HEK293 (cell line): ENCODE data around the gene HDLBP.

Experiments used
- CTCF ChIA-PET: fragments of 350-600 bp; formaldehyde crosslinking; extraction: SDS; loops from one replicate; lab custom pipeline; 2021; ENCODE audit warnings: antibody characterized with exemption; lab: Yijun Ruan, JAX
- POLR2A ChIA-PET: fragments of 300-600 bp; formaldehyde crosslinking; extraction: SDS; loops from one replicate; lab custom pipeline; 2020; ENCODE audit warnings: antibody characterized with exemption, inconsistent platforms; lab: Yijun Ruan, JAX
- H3K27ac ChIP-seq: fragments of 200-500 bp; sonication (Bioruptor generic); 2 replicates; pipeline ENCODE4 v1.5.1; 2014; ENCODE audit warnings: low read depth, low read length, control low read depth, inconsistent platforms; ENCODE audit errors: extremely low read depth
- H3K36me3 ChIP-seq, 2 experiments: fragments of 200-500 bp in 1 of 2; sonication (Bioruptor generic) in 1 of 2; 1 replicate in 1 of 2; 2 replicates in 1 of 2; pipeline ENCODE4 v1.5.1; 2014 to 2017; ENCODE audit warnings: inconsistent platforms in 2 of 2, low read length in 2 of 2; ENCODE audit not compliant: control insufficient read depth in 2 of 2, insufficient read depth in 1 of 2
- H3K4me1 ChIP-seq: fragments of 200-500 bp; sonication (Bioruptor generic); 2 replicates; pipeline ENCODE4 v1.5.1; 2014; ENCODE audit warnings: mild to moderate bottlenecking, low read length, inconsistent platforms; ENCODE audit not compliant: control insufficient read depth, insufficient read depth
- H3K4me3 ChIP-seq: 2 replicates; pipeline ENCODE4 v1.5.1; 2011; ENCODE audit warnings: low read depth, mild to moderate bottlenecking, control low read depth, low read length, moderate library complexity
- H3K9me3 ChIP-seq: fragments of 200-500 bp; sonication (Bioruptor generic); 2 replicates; pipeline ENCODE4 v1.5.1; 2014; ENCODE audit warnings: low read depth, low read length, inconsistent platforms; ENCODE audit not compliant: control insufficient read depth, insufficient read depth
- KLF10 ChIP-seq: fragments of 450-650 bp; IDR thresholded peaks from 2 replicates; pipeline ENCODE4 v1.5.1; 2018; ENCODE audit warnings: missing biosample characterization, mild to moderate bottlenecking, missing genetic modification characterization
- KLF8 ChIP-seq: fragments of 450-650 bp; formaldehyde crosslinking; IDR thresholded peaks from 2 replicates; pipeline ENCODE4 v1.5.1; 2016; ENCODE audit warnings: missing biosample characterization, missing genetic modification characterization
- SP7 ChIP-seq: fragments of 450-650 bp; formaldehyde crosslinking; IDR thresholded peaks from 2 replicates; pipeline ENCODE4 v1.5.1; 2016; ENCODE audit warnings: missing biosample characterization, missing genetic modification characterization
- YY2 ChIP-seq: fragments of 450-650 bp; formaldehyde crosslinking; IDR thresholded peaks from 2 replicates; pipeline ENCODE4 v1.5.1; 2016; ENCODE audit warnings: missing biosample characterization, missing genetic modification characterization
- ZBTB17 ChIP-seq: fragments of 450-650 bp; formaldehyde crosslinking; IDR thresholded peaks from 2 replicates; pipeline ENCODE4 v1.5.1; 2016; ENCODE audit warnings: missing biosample characterization, missing genetic modification characterization
- ZBTB8A ChIP-seq: fragments of 450-650 bp; formaldehyde crosslinking; IDR thresholded peaks from 2 replicates; pipeline ENCODE4 v1.5.1; 2016; ENCODE audit warnings: missing biosample characterization, missing genetic modification characterization
- ZEB2 ChIP-seq: fragments of 450-650 bp; formaldehyde crosslinking; IDR thresholded peaks from 2 replicates; pipeline ENCODE4 v1.5.1; 2016; ENCODE audit warnings: missing biosample characterization, missing genetic modification characterization
- ZNF140 ChIP-seq: fragments of 450-650 bp; formaldehyde crosslinking; IDR thresholded peaks from 2 replicates; pipeline ENCODE4 v1.5.1; 2016; ENCODE audit warnings: missing biosample characterization, missing genetic modification characterization
- ZNF214 ChIP-seq: fragments of 450-650 bp; formaldehyde crosslinking; IDR thresholded peaks from 2 replicates; pipeline ENCODE4 v1.5.1; 2017; ENCODE audit warnings: missing biosample characterization, mild to moderate bottlenecking, missing genetic modification characterization, borderline replicate concordance
- ZNF311 ChIP-seq: fragments of 450-650 bp; formaldehyde crosslinking; IDR thresholded peaks from 2 replicates; pipeline ENCODE4 v1.5.1; 2017; ENCODE audit warnings: missing biosample characterization, missing genetic modification characterization, borderline replicate concordance
- ZNF335 ChIP-seq: fragments of 450-650 bp; formaldehyde crosslinking; conservative IDR thresholded peaks from 2 replicates; pipeline ENCODE4 v1.5.1; 2016; ENCODE audit warnings: missing biosample characterization, missing genetic modification characterization
- ZNF341 ChIP-seq: fragments of 450-650 bp; formaldehyde crosslinking; IDR thresholded peaks from 2 replicates; pipeline ENCODE4; 2016; ENCODE audit warnings: low read depth, missing biosample characterization, missing genetic modification characterization
- ZNF530 ChIP-seq: fragments of 450-650 bp; formaldehyde crosslinking; IDR thresholded peaks from 2 replicates; pipeline ENCODE4 v1.5.1; 2016; ENCODE audit warnings: low read depth, missing biosample characterization, missing genetic modification characterization
- ZNF549 ChIP-seq: fragments of 450-650 bp; IDR thresholded peaks from 2 replicates; pipeline ENCODE4 v1.5.1; 2018; ENCODE audit warnings: missing biosample characterization, missing genetic modification characterization, mild to moderate bottlenecking, inconsistent platforms, moderate library complexity
- ZNF561 ChIP-seq: fragments of 450-650 bp; IDR thresholded peaks from 2 replicates; pipeline ENCODE4 v1.5.1; 2018; ENCODE audit warnings: missing biosample characterization, missing genetic modification characterization, borderline replicate concordance
- ZNF571 ChIP-seq: fragments of 450-650 bp; formaldehyde crosslinking; IDR thresholded peaks from 2 replicates; pipeline ENCODE4 v1.5.0; 2017; ENCODE audit warnings: missing biosample characterization, missing genetic modification characterization
- ZNF585B ChIP-seq: fragments of 450-650 bp; formaldehyde crosslinking; IDR thresholded peaks from 2 replicates; pipeline ENCODE4 v1.5.1; 2016; ENCODE audit warnings: missing biosample characterization, missing genetic modification characterization
- ZNF623 ChIP-seq: fragments of 450-650 bp; formaldehyde crosslinking; IDR thresholded peaks from 2 replicates; pipeline ENCODE4 v1.5.1; 2016; ENCODE audit warnings: missing biosample characterization, missing genetic modification characterization
- ZNF670 ChIP-seq: fragments of 450-650 bp; formaldehyde crosslinking; IDR thresholded peaks from 2 replicates; pipeline ENCODE4 v1.5.1; 2016; ENCODE audit warnings: missing biosample characterization, missing genetic modification characterization, low read depth
- ZNF701 ChIP-seq: fragments of 450-650 bp; formaldehyde crosslinking; IDR thresholded peaks from 2 replicates; pipeline ENCODE4 v1.5.1; 2016; ENCODE audit warnings: missing biosample characterization, missing genetic modification characterization
- ZNF707 ChIP-seq: fragments of 450-650 bp; formaldehyde crosslinking; IDR thresholded peaks from 2 replicates; pipeline ENCODE4 v1.5.1; 2016; ENCODE audit warnings: missing biosample characterization, missing genetic modification characterization
- TF ChIP-seq, protein P1 (sequence below): fragments of 450-650 bp; formaldehyde crosslinking; IDR thresholded peaks from 2 replicates; pipeline ENCODE4 v1.5.1; 2017; ENCODE audit warnings: missing biosample characterization, missing genetic modification characterization
- TF ChIP-seq, protein P2 (sequence below): fragments of 450-650 bp; formaldehyde crosslinking; IDR thresholded peaks from 2 replicates; pipeline ENCODE4; 2016; ENCODE audit warnings: missing biosample characterization, missing genetic modification characterization

The HDLBP gene

DNA sequence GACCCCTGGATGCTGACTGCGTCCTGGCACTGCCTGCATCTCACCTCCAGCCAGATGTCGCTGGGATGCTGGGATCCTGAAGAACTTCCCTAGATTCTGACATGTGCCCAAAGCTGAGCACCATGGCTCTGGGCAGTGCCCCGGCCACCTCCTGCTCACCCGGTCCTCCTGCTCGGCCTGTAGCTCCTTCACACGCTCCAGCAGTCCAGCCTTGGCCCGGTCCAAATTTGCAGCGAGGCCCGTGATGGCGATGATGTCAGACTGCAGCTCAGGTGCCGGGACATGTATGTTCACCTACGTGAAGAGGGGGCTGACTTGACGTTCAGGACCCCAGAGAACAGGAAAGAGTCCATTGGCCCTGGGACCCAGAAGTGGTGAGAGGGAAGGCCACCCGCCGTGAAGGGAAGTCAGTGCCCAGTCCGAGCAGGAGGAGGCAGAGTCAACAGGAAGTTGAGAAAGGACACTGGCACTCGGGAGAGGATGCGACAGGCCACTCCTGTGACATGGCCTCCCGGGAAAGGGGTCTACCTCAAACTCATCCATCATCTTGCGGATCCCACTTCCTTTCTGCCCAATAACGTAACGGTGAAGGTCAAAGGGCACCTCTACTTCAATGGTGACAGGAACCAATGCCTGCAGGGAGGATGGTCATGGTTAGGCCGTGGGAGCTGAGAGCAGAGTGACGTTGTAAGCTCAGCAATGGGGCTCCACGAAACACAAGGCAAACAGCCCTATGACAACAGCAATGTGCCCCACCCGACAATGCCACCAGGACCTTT is 80.3 kb downstream of the HDLBP start:
- CTCF ChIA-PET: no interaction called here
- Histone ChIP-seq H3K9me3 (no peaks in the 10 kb centered on the region), H3K36me3 (peaks cover 11 to 100% of the 10 kb centered on the region in 2 experiments; a peak in 2 of 3 replicates), H3K27ac (no peak overlapping the region), H3K4me3 (no peak overlapping the region), H3K4me1 (no peaks in the 10 kb centered on the region)
- TF ChIP-seq YY2 (tag by site-specific recombination) (no peak), ZNF530 (no peak), ZNF701 (tag by site-specific recombination) (no peak), ZBTB8A (tag by site-specific recombination) (no peak), ZNF140 (no peak), ZNF311 (no peak), ZNF707 (tag by site-specific recombination) (no peak), ZEB2 (tag by site-specific recombination) (no peak), ZNF670 (tag by site-specific recombination) (no peak), ZNF623 (tag by site-specific recombination) (no peak), SP7 (no peak), ZNF585B (tag by site-specific recombination) (no peak)
- TF ChIP-seq, protein P1, sequence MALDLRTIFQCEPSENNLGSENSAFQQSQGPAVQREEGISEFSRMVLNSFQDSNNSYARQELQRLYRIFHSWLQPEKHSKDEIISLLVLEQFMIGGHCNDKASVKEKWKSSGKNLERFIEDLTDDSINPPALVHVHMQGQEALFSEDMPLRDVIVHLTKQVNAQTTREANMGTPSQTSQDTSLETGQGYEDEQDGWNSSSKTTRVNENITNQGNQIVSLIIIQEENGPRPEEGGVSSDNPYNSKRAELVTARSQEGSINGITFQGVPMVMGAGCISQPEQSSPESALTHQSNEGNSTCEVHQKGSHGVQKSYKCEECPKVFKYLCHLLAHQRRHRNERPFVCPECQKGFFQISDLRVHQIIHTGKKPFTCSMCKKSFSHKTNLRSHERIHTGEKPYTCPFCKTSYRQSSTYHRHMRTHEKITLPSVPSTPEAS: no peak
- POLR2A ChIA-PET: no interaction called here

DNA sequence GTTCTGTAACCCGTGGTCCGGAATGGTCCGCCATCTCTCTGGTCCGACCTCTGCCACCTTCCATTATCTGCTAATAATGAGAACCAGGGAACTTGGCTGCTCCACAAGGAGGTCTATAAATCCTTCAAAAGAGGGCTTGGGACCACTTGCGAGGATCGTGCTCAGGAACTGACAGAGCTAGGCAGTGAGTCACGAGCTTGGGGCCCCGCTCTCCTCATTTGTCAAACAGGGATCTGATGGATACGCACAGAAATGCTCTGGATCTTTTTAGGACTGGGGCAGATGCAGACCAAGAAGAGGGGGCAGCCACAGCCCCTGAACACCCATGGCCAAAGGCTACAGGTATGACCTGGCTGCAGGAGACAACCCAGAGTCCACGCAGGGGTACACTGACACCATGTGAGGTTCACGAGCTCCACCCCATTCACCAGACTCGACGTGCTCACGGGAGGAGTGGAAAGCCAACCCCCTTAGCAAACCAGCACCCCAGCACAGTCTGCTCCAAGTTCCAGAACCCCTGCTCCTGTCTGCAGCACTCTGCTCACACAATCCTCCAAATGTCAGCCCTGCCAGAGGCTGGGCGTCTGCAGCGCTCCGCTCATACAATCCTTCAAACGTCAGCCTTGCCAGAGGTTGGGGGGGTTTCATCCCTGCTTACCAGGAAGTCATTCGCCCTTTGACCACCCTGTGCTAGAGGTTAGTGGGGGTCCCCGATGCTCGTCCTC is 81.2 kb downstream of the HDLBP start:
- Histone ChIP-seq H3K9me3 (no peaks in the 10 kb centered on the region), H3K4me3 (no peak overlapping the region), H3K36me3 (peaks cover 11 to 100% of the 10 kb centered on the region in 2 experiments; a peak in 2 of 3 replicates), H3K27ac (no peak overlapping the region), H3K4me1 (no peaks in the 10 kb centered on the region)
- TF ChIP-seq ZNF670 (tag by site-specific recombination): no peak
- TF ChIP-seq ZNF341 (tag by site-specific recombination): no peak
- TF ChIP-seq ZNF561 (tag by site-specific recombination): no peak
- TF ChIP-seq ZNF335 (tag by site-specific recombination): no peak
- TF ChIP-seq ZNF571: no peak
- TF ChIP-seq YY2 (tag by site-specific recombination): no peak
- no peak for TF ChIP-seq ZBTB17 (tag by site-specific recombination)
- TF ChIP-seq ZNF549: no peak
- no peak for TF ChIP-seq ZNF214
- TF ChIP-seq, protein P2, sequence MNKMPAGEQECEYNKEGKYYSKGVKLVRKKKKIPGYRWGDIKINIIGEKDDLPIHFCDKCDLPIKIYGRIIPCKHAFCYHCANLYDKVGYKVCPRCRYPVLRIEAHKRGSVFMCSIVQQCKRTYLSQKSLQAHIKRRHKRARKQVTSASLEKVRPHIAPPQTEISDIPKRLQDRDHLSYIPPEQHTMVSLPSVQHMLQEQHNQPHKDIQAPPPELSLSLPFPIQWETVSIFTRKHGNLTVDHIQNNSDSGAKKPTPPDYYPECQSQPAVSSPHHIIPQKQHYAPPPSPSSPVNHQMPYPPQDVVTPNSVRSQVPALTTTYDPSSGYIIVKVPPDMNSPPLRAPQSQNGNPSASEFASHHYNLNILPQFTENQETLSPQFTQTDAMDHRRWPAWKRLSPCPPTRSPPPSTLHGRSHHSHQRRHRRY (tag by site-specific recombination): no peak
- no peak for TF ChIP-seq KLF10 (tag by site-specific recombination)
- TF ChIP-seq KLF8 (tag by site-specific recombination): no peak
- CTCF ChIA-PET: no interaction called here
- POLR2A ChIA-PET: no interaction called here
